Omental fat pad (tissue), 4 donors: ENCODE data around the gene NDNF. TPM values are rescaled to one million over a fixed set of nuclear protein-coding genes. Genes with fewer than 3 reads are reported as not detected.

ENCODE experiments used
- ATAC-seq: fragments of 150-250 bp; one replicate; pipeline ENCODE4 v1.9.1; 2016; ENCODE audit warnings: mild to moderate bottlenecking, moderate library complexity; ENCODE audit not compliant: low FRiP score
- DNase-seq: peaks from one replicate; pipeline ENCODE4 v3.0.0-alpha.2; 2019; ENCODE audit warnings: low spot score
- total RNA-seq, 4 donors: library from RNA; depleted of rRNA; stranded (reverse); fragments of >200 nt; gene quantifications; one replicate each; pipeline ENCODE4 v1.1.0, GENCODE V29; 2016
- TF ChIP-seq, protein P1 (sequence below), 3 donors: fragments of 450-650 bp; IDR thresholded peaks; one replicate each; pipeline ENCODE4 v1.5.1; 2016 to 2017; ENCODE audit warnings: antibody characterized with exemption in 3 of 3, mild to moderate bottlenecking in 3 of 3, moderate library complexity in 2 of 3

NDNF gene
- total RNA-seq, 4 donors from 2014 or later: 0.84 to 9.3 (median 1.5) TPM

DNA sequence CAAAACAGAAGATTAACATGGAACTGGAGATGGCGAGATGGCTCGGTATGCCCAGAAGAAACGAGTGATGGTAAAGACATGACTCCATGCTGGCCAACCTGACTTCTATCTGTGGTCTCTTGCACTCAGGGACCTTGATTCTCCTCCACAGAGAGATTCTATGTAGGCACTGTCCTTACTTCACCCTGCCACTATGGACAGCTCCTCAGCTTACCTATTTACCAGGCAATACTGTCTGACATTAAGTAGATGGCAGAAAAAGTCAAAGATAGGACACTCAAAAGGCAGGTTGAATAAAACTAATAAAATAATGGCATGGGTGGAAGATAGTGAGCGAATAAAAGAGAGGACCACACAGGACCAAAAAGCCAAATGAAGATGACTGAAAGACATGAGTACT is 35.2 kb upstream of the NDNF start:
- TF ChIP-seq, protein P1, sequence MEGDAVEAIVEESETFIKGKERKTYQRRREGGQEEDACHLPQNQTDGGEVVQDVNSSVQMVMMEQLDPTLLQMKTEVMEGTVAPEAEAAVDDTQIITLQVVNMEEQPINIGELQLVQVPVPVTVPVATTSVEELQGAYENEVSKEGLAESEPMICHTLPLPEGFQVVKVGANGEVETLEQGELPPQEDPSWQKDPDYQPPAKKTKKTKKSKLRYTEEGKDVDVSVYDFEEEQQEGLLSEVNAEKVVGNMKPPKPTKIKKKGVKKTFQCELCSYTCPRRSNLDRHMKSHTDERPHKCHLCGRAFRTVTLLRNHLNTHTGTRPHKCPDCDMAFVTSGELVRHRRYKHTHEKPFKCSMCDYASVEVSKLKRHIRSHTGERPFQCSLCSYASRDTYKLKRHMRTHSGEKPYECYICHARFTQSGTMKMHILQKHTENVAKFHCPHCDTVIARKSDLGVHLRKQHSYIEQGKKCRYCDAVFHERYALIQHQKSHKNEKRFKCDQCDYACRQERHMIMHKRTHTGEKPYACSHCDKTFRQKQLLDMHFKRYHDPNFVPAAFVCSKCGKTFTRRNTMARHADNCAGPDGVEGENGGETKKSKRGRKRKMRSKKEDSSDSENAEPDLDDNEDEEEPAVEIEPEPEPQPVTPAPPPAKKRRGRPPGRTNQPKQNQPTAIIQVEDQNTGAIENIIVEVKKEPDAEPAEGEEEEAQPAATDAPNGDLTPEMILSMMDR (IDR thresholded peaks at IDR 0.05): no peak
- DNase-seq (no peak), ATAC-seq (no peak)

DNA sequence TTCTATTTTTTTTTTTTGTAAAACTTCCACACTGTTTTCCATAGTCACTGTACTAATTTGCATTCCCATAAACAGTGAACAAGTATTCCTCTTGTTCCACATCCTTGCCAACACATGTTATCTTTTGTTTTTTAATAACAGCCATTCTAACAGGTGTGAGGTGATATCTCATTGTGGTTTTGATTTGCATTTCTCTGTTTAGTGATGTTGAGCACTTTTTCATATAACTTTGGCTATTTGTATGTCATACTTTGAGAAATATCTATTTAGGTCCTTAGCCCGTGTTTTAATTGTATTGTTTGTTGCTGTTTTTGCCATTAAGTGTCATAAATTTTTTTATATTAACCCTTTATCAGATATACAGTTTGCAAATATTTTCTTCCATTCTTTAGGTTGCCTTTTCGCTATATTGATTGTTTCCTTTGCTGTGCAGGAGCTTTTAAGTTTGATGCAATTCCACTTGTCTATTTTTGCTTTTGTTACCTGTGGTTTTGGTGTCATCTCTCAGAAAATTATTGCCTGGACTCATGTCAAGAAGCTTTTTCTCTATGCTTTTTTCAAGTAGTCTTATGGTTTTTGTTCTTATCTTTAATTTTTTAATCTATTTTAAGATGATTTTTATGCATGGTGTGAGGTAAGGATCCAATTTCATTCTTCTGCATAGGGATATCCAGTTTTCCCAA is 27.9 kb upstream of the NDNF start:
- ATAC-seq (no peak), DNase-seq (no peak)
- TF ChIP-seq, protein P1 (IDR thresholded peaks at IDR 0.05): no peak

DNA sequence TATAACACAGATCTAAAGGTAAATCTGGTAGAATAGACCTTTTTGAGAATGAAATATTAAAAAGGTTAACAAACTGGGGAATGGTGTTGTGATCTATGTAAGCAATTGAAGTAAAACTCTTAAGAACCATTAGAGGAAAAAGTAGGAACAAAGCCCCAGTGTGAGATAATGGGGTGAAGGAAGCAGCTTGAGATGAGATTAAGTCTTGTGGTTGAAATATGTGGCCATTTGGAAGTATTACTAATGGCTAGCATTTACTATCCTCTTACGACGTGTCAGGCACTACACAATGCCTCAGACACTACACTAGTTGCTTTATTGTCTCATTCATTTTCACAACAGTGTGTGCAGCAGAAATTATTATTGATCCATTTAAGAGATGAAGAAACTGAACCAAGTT is 25.9 kb upstream of the NDNF start:
- ATAC-seq (no peak), DNase-seq (no peak)
- TF ChIP-seq, protein P1 (IDR thresholded peaks at IDR 0.05): no peak

DNA sequence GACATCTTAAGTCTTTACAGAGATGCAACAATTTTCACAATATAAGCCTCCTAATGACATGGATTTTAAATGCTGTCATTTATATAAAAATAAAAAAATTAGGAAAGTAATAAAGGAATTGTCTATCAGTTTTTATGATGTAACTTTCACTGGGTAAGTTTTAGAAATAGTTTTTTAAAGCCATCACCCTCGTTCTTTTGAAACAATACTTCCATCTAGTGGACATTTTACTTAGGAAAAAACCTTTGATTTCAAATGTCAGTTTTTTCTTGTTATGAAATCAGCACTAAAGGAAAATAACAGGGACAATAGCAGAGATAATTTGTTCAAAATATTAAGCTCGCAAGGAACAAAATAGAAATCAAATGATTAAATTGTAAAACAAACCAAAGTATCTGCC is 24.3 kb upstream of the NDNF start:
- DNase-seq (no peak), ATAC-seq (no peak)
- TF ChIP-seq, protein P1 (IDR thresholded peaks at IDR 0.05): no peak

DNA sequence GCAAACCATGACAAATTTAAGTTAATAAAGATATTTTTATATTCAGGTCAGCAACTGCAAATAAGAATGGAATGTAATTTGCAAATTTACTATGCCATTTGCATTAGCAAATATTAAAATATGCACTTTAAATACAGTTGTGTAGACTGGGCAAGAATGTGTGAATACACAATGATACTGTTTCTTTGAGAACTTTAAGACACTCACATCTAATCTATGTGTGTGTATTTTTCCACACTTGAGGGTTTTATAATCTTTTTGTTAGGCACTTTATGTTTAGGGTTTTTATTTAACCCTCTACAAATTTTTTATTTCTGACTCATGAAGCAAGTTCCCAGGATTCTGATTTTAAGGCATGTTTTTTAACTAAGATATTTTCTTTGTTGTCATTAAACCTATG is 23.9 kb upstream of the NDNF start:
- ATAC-seq (no peak), DNase-seq (no peak)
- TF ChIP-seq, protein P1 (IDR thresholded peaks at IDR 0.05): no peak

DNA sequence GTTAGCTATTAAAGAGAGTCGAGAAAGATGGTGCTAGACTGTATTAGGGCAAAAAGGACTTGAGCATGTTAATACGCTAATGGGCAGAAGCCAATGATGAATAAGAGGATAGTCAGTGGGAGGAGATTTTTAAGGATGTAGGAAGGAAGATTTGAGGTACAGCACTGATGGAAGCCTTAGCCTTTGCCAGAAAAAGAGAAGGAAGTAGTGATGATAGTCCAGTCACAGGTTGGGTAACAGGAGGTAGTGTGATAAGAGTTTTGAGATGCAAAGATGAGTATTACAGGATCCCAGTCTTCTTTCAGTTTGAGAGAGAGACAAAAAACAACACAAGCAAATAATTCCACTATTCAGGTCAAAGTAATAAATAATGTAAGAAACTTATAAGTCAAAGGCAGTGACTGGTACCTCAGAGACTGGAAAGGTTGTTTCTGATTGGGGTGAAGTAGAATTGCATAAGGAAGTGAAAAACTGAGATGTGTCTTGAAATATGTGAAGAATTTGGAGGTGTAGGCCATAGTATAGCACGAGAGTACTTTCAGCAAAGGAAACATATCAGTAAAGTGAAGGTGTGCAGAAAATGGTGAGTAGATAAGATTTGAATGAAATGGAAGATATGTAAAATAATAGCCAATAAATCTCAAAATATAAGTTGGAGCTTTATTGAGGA is 22.1 kb upstream of the NDNF start:
- DNase-seq (no peak), ATAC-seq (no peak)
- TF ChIP-seq, protein P1 (IDR thresholded peaks at IDR 0.05): no peak

DNA sequence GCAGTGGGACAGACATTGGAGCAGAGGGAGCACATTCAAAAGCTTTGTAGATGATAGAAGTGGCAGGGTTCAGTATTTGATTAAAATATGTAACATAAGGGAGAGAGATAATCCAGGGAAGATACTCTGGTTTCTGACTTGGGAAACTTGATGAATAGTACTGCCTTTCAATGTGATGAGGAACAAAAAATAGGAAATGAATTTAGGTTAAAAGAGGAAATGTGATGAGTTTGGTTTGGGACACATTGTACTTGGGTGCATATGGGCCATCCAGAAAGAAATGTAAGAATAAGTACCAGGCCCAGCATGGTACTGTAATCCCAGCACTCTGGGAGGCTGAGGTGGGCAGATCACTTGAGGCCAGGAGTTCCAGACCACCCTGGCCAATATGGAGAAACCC is 20.9 kb upstream of the NDNF start:
- TF ChIP-seq, protein P1 (IDR thresholded peaks at IDR 0.05): no peak
- ATAC-seq (no peak), DNase-seq (no peak)
